Stimulated activated CD4-positive, alpha-beta T cell treated with anti-CD3 and anti-CD28 coated beads, Interleukin-1b, Interleukin-23, amount 100 ng/mL, for 24 hours (primary cell): ENCODE results near the gene MAD1L1.
"Not testable (repeated sequence)": the region's sequence is repeated elsewhere in the genome, so short reads cannot be mapped to it uniquely, and the experiment has no call there.

Experiments
- DNase-seq, 4 experiments: peaks; one replicate each; pipeline ENCODE4 v3.0.0-alpha.2; 2020; ENCODE audit warnings: low read depth in 4 of 4, low spot score in 1 of 4

MAD1L1 gene

DNA sequence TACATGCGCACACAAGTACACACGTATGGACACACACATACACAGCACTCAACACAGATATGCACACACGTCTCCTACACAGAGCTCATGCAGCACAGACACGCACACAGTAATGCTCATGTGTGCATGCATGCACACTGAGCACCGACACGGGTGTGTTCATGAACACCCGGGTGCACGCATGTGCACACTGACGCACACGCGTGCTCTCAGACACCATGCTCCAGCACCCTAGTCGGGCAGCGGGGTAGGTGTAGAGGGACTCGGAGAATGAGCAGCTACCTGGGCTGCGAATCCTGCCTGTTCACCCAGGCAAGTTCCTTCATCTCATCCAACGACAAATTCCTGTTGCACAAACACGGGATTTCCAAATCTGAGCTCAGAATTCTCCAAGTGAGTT is 184.7 kb downstream of the MAD1L1 start:
- DNase-seq: no peak

GRCh38 chr7:2046581-2047565 is 185.9 kb downstream of the MAD1L1 start:
- no peak for DNase-seq

GRCh38 chr7:2045559-2046405 is 187.0 kb downstream of the MAD1L1 start:
- no peak for DNase-seq

DNA sequence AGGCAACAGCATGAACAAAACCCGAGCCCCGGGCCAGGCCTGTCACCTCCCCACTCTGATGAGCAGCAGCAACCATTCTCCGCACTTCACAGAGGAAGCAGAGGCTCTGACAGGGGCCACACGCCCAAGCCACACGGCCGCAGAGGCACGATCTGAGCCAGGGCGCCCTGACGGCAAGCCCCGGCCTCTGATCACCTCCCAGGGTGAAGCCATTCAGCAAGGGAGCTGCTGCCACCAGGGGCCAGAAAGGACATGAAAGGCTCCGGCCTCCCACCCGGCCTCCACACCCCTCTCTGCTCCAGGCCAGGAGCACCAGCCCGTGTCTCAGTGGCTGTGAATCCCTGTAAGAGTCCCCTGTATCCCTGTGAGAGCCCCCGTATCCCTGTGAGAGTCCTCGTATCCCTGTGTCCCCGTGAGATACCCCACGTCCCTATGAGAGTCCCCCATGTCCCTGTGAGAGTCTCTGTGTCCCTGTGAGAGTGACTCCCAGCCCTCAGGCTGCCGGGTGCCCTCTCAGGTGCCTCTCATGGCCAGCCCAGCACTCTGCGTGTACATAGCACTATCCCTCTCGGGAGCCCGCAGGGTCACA is 187.8 kb downstream of the MAD1L1 start:
- no peak for DNase-seq

GRCh38 chr7:2044311-2044882 is 188.3 kb downstream of the MAD1L1 start:
- no peak for DNase-seq

- no peak for DNase-seq
Observed at GRCh38 chr7:2043316-2044039, 189.3 kb downstream of the MAD1L1 start.

DNA sequence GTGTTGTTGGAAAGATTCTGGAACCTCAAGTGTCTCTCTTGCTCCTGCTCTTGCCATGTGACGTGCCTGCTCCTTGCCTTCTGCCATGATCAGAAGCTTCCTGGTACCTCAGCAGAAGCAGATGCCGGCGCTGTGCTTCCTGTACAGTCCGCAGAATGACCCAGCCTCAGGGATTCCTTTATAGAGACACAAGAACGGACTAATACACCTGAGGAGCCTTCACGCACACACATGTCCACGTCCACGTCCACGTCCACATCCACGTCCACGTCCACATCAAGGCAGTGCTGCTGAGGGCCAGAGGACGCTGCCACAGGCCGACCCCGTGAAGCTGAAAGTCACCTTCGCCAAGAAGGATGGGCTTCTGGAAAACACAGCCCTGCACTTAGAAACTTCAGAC is 190.1 kb downstream of the MAD1L1 start:
- no peak for DNase-seq

- DNase-seq: no peak
Observed at GRCh38 chr7:2041496-2042367, 191.0 kb downstream of the MAD1L1 start.

- no peak for DNase-seq
Observed at GRCh38 chr7:2040893-2041270, 191.9 kb downstream of the MAD1L1 start.

DNA sequence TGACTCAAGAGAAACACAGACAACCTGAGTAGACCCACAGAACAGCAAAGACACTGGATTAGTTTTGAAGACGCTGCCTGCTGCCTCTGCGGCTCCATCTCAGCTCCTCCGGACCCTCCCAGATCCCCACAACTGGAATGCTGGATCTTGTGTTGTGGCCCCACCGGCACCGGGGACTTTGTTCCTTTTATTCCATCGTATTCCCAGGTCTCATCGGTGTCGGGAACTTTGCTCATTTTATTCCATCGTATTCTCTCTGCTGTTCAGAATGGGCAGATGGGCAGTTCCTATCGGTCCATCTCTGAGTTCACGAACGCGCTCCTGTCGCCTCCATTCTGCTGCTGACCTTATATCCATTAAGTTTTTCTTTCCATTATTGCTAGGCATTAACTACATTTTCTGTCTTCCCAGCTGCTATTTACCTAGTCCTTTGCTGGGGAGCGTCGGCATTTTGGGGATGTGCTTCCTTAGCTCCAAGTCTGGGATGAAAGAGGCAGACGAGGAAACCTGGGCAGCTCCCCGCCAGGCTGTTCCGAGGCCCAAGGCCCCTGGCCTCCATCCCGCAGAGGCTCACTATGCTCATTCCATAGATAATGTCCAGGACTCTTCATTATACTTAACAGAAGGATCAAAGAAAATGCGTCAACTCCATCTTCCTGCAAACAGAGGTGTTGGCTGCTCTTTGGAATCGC is 192.4 kb downstream of the MAD1L1 start:
- no peak for DNase-seq

GRCh38 chr7:2038931-2039728 is 193.6 kb downstream of the MAD1L1 start:
- DNase-seq: no peak

DNA sequence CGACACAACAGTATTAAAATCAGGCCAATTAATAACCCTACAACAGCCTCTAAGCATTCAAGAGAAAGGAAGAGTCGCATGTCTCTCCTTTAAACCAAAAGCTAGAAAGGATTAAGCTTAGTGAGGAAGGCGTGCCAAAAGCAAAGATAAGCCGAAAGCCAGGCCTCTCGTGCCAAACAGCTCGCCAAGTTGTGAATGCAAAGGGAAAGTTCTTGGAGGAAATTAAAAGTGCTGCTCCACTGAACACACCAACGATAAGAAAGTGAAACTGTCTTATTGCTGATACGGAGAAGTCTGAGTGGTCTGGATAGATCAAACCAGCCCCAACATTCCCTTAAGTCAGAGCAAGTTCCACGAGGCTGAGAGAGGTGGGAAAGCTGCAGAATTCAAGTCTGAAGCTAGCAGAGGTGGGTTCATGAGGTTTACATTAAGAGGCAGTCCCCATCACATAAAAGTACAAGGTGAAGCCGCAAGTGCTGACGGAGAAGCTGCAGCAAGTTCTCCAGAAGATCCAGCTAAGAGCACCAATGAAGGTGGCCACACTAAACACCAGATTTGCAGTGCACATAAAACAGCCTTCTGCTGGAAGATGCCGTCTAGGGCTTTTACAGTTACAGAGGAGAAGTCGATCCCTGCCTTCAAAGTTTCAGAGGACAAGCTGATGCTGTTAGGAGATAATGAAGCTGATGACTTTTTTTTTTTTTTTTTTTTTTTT is 194.8 kb downstream of the MAD1L1 start:
- DNase-seq: no peak

GRCh38 chr7:2037301-2037807 is 195.4 kb downstream of the MAD1L1 start:
- no peak for DNase-seq

GRCh38 chr7:2036786-2037185 is 196.0 kb downstream of the MAD1L1 start:
- DNase-seq: no peak

DNA sequence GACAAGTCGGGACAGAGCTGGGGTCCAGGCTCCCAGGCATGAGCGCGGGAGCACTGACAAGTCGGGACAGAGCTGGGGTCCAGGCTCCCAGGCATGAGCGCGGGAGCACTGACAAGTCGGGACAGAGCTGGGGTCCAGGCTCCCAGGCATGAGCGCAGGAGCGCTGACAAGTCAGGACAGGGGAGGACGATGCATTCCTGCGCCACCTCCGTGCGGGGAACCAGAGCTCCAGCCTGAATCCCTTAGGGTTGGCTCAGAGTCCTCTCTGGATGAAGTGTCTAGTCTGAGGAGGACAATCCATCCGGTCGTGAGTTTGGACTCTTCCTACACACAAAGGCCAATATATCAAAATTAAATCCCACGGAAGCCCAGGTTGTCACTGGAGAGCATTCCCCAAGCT is 196.5 kb downstream of the MAD1L1 start:
- DNase-seq: not testable (repeated sequence)

DNA sequence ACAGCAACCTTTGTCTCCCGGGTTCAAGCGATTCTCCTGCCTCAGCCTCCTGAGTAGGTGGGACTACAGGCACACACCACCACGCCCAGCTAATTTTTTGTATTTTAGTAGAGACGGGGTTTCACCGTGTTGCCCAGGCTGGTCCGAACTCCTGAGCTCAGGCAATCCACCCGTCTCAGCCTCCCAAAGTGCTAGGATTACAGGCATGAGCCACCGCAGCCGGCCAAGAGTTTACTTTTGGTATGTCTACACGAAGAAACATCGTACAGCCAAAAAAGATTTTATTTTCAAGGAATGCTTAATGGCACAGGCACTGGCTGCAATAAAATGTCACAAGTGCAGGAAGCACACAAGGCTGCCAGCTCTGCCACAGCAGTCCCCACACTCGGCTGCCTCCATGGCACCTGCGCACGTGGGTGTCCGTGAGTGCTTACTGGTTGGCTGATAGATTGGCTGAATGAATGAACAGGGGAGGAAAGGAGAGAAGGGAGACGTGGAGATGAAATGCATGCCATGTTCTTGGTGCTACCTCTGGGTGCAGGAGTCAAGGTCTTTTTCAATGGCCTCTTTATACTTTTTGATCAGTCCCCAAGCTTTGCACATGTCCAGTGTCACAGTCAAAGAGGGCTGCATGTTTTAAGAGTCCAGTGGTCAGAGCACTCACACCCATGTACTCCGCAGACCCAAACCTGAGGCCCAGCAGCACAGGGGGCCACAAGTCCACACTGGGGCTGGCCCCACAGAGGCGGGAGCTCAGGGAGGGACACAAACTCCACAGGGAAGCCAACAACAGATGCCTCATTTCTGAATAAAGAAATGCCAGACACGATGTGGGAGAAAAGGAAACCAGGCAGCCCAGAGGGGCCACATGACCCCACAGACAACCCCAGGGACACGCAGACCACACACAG is 198.2 kb downstream of the MAD1L1 start:
- no peak for DNase-seq
